NCI-H2107 treated with DMSO at 0.1 percent for 48 hours (cell line): Measurements from ENCODE around the gene MXRA8.

Experiments
- DNase-seq: peaks from one replicate; lab custom pipeline; 2025; ENCODE audit not compliant: unreplicated experiment; lab: John Stamatoyannopoulos, UW

Gene MXRA8

GRCh38 chr1:1351511-1352427 is 6.6 kb downstream of the MXRA8 start:
- no peak for DNase-seq

- DNase-seq = no peak
Measured at GRCh38 chr1:1349256-1350012, 8.9 kb downstream of the MXRA8 start, which contains the start of gene DVL1. DVL1 (minus strand) TSS chr1:1349418; CDS start chr1:1349065, 353 bp downstream.

- DNase-seq = no peak
Measured at GRCh38 chr1:1348420-1349255, 9.7 kb downstream of the MXRA8 start.

GRCh38 chr1:1347663-1348419 is 10.5 kb downstream of the MXRA8 start:
- DNase-seq = no peak

- DNase-seq = no peak
Measured at GRCh38 chr1:1347026-1347595, 11.2 kb downstream of the MXRA8 start.

- no peak for DNase-seq
Measured at GRCh38 chr1:1346501-1346890, 11.9 kb downstream of the MXRA8 start.

GRCh38 chr1:1345860-1346500 is 12.4 kb downstream of the MXRA8 start:
- DNase-seq = no peak

GRCh38 chr1:1345384-1345783 is 13.0 kb downstream of the MXRA8 start:
- no peak for DNase-seq

- no peak for DNase-seq
Measured at GRCh38 chr1:1344655-1345361, 13.5 kb downstream of the MXRA8 start.

- DNase-seq = no peak
Measured at GRCh38 chr1:1343811-1344421, 14.4 kb downstream of the MXRA8 start.

- no peak for DNase-seq
Measured at GRCh38 chr1:1342584-1343115, 15.7 kb downstream of the MXRA8 start.

GRCh38 chr1:1342061-1342562 is 16.2 kb downstream of the MXRA8 start:
- no peak for DNase-seq

GRCh38 chr1:1341549-1342021 is 16.8 kb downstream of the MXRA8 start:
- no peak for DNase-seq

- DNase-seq = no peak
Measured at GRCh38 chr1:1340791-1341548, 17.4 kb downstream of the MXRA8 start.

GRCh38 chr1:1340185-1340584 is 18.2 kb downstream of the MXRA8 start:
- DNase-seq = no peak

GRCh38 chr1:1338278-1338677 is 20.1 kb downstream of the MXRA8 start:
- no peak for DNase-seq

- DNase-seq = no peak
Measured at GRCh38 chr1:1337793-1338147, 20.6 kb downstream of the MXRA8 start.
